HepG2 (cell line): ENCODE results near the gene LEAP2. TPM values are rescaled to one million over a fixed set of nuclear protein-coding genes. Genes with fewer than 3 reads are reported as not detected.

Experiments
- EEA1 ChIP-seq: sonication (generic); formaldehyde crosslinking; IDR thresholded peaks from 2 replicates; pipeline ENCODE4 v1.5.1; 2020; ENCODE audit warnings: mild to moderate bottlenecking, missing genetic modification reagents, borderline replicate concordance
- GATA4 ChIP-seq: sonication (generic); IDR thresholded peaks from 2 replicates; pipeline ENCODE4 v1.6.1; 2016; ENCODE audit warnings: antibody characterized with exemption, low read depth, borderline replicate concordance
- GATAD2A ChIP-seq: IDR thresholded peaks from 2 replicates; pipeline ENCODE4 v1.6.1; 2016
- HOMEZ ChIP-seq: IDR thresholded peaks from 2 replicates; pipeline ENCODE4 v1.6.1; 2016; ENCODE audit warnings: low read depth
- ONECUT2 ChIP-seq: sonication (generic); formaldehyde crosslinking; IDR thresholded peaks from 2 replicates; pipeline ENCODE4 v1.4.0; 2020; ENCODE audit warnings: missing genetic modification reagents
- RAD21 ChIP-seq: fragments of 450-650 bp; formaldehyde crosslinking; IDR thresholded peaks from 2 replicates; pipeline ENCODE4 v1.5.0; 2020; ENCODE audit warnings: mild to moderate bottlenecking
- ZFY ChIP-seq: sonication (generic); formaldehyde crosslinking; IDR thresholded peaks from 2 replicates; pipeline ENCODE4 v1.4.0; 2020; ENCODE audit warnings: missing genetic modification reagents
- ZNF24 ChIP-seq: fragments of 450-650 bp; IDR thresholded peaks from 2 replicates; pipeline ENCODE4 v1.6.1; 2017; ENCODE audit warnings: antibody characterized with exemption, mild to moderate bottlenecking
- ZNF318 ChIP-seq: sonication (generic); formaldehyde crosslinking; IDR thresholded peaks from 2 replicates; pipeline ENCODE4 v1.4.0; 2020; ENCODE audit warnings: mild to moderate bottlenecking, missing genetic modification reagents
- ZNF646 ChIP-seq: sonication (generic); formaldehyde crosslinking; IDR thresholded peaks from 2 replicates; pipeline ENCODE4 v1.9.0; 2021; ENCODE audit warnings: mild to moderate bottlenecking, missing genetic modification reagents
- polyA plus RNA-seq, 8 experiments: library from polyadenylated mRNA; depleted of rRNA in 3 of 8; stranded (reverse) in 7 of 8; unstranded in 1 of 8; fragments of >200 nt; fragmentation: Illumina TruSeq in 4 of 8; extraction: Trizol in 4 of 8; gene quantifications; 2 replicates each; pipeline versions ENCODE4 v1.2.1 to v1.2.3, GENCODE V29; 2011 to 2016; ENCODE audit warnings: low read depth in 4 of 8, missing spikeins in 1 of 8, mixed read lengths in 1 of 8; ENCODE audit not compliant: insufficient read depth in 1 of 8
- total RNA-seq, 5 experiments: library from RNA; depleted of rRNA; stranded (reverse); fragments of >200 nt; fragmentation: Illumina TruSeq; extraction: Trizol; gene quantifications; 2 replicates each; pipeline ENCODE4 v1.2.3, GENCODE V29; 2016; ENCODE audit warnings: low read depth in 1 of 5
- TF ChIP-seq, protein P1 (sequence below): sonication (generic); formaldehyde crosslinking; IDR thresholded peaks from 2 replicates; pipeline ENCODE4 v1.4.0; 2020; ENCODE audit warnings: missing genetic modification reagents, mild to moderate bottlenecking, borderline replicate concordance

The LEAP2 gene
- total and polyA plus RNA-seq, 2 of the 13 experiments (the other 11 are each of a cell fraction or from before 2014, with no cell fraction given), result 23.9 to 51.9 TPM

DNA sequence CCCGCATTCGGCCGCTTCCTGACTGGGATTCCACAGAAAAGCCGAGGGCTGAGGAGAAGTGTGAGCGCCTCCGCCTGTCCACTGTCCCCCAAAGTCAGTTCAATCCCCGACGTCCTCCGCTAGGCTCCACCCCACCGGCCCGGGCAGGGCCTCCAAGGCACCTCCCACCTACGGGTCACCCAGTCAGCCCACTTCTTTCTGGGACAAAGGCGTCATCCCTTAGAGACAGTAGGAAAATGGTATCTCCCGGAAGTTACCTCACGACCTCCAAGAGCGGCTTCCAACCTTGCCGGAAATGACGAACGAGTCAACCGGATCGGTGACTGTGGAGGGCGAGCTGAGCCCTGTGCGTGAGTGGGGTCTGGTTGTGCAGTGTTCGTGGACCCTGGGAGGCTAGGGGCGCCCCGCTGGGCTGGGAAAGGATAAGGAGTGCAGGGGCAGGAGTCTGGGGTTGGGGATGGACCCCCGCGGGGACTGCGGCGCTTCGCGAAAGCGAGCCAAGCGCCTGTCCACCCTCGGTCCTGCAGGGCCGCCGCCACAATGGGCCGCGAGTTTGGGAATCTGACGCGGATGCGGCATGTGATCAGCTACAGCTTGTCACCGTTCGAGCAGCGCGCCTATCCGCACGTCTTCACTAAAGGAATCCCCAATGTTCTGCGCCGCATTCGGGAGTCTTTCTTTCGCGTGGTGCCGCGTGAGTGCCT is 7.0 kb upstream of the LEAP2 start, which contains the start of the genes GDF9 and UQCRQ (continued):
- no peak for TF ChIP-seq ZNF646 (CRISPR knock-in tag)
- peak; percentile 92 for TF ChIP-seq RAD21 (CRISPR knock-in tag)
- no peak for TF ChIP-seq ONECUT2 (CRISPR knock-in tag)
- TF ChIP-seq HOMEZ, result peak; percentile 67; the same call in 1 of the 2 replicates
- TF ChIP-seq ZNF24, result no peak
- TF ChIP-seq, protein P1, sequence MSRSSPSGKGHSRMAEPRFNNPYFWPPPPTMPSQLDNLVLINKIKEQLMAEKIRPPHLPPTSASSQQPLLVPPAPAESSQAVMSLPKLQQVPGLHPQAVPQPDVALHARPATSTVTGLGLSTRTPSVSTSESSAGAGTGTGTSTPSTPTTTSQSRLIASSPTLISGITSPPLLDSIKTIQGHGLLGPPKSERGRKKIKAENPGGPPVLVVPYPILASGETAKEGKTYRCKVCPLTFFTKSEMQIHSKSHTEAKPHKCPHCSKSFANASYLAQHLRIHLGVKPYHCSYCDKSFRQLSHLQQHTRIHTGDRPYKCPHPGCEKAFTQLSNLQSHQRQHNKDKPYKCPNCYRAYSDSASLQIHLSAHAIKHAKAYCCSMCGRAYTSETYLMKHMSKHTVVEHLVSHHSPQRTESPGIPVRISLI, result no peak; the same call in 1 of the 2 replicates
- TF ChIP-seq ZNF318, result no peak; the same call in 1 of the 2 replicates
- TF ChIP-seq GATAD2A (CRISPR knock-in tag), result peak; percentile 63
- TF ChIP-seq GATA4, result no peak
- TF ChIP-seq ZFY (CRISPR knock-in tag), result peak; percentile 77
- TF ChIP-seq EEA1 (CRISPR knock-in tag), result peak; percentile 90
